Activated CD4-positive, alpha-beta T cell treated with anti-CD3 and anti-CD28 coated beads for 1 hour (primary cell): Measurements from ENCODE around the gene CENPB.
A peak's percentile ranks its signal among the peaks of the same experiment; 100 is the strongest.

Source experiments
- DNase-seq: peaks from one replicate; pipeline ENCODE4 v3.0.0-alpha.2; 2020

CENPB gene

DNA sequence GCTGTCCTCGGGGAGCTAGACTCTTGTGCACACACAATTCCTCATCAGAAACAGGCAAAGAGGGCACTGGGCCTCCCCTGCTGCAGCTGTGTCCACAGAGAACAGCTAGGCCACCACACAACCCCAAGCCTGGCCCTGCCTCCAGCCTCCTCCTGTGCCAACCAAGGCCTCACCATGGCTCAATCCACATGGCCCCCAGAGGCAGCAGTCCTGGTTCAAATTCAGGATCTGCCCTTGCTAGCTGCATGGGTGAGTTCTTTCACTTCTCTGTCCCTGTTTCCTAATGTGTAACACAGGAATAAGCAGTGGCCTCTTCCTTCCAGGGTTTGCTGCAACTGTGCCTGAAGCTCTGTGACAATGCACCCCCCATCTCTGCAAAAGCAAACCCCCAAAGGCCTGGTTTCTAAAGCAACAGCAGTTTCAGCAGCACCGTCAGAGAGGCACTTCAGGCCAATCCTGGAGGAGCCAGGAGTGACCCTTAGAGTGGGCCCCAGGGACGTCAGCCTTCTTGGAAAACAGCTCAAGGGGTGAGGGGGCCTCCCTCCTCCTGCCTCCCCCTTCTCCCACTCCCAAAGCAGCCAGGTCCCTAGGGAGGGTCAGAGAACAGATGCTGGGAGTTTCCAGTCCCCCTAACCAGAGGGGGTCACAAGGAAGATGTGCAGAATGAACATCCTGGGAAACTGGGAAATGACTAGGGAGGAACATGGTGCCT is 21.2 kb downstream of the CENPB start:
- no peak for DNase-seq

DNA sequence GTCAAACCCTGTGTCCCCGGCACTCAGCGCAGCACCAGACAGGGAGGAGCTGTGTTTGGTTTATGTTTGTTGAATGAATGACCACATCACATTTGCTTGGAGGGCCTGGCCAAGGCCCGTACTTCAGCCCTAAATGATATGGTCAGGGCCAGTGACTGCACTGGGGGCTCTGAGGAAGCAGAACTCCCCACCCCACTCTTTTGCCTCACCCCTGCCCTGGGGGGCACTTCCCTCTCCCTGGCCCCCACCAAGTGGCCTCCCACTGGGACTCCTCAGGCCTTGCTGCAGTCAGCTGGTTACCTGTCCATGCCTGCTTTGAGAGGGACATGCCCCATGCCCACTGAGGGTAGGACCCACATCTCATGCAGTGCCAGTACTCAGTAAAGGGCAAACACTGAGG is 21.9 kb downstream of the CENPB start:
- DNase-seq: no peak

DNA sequence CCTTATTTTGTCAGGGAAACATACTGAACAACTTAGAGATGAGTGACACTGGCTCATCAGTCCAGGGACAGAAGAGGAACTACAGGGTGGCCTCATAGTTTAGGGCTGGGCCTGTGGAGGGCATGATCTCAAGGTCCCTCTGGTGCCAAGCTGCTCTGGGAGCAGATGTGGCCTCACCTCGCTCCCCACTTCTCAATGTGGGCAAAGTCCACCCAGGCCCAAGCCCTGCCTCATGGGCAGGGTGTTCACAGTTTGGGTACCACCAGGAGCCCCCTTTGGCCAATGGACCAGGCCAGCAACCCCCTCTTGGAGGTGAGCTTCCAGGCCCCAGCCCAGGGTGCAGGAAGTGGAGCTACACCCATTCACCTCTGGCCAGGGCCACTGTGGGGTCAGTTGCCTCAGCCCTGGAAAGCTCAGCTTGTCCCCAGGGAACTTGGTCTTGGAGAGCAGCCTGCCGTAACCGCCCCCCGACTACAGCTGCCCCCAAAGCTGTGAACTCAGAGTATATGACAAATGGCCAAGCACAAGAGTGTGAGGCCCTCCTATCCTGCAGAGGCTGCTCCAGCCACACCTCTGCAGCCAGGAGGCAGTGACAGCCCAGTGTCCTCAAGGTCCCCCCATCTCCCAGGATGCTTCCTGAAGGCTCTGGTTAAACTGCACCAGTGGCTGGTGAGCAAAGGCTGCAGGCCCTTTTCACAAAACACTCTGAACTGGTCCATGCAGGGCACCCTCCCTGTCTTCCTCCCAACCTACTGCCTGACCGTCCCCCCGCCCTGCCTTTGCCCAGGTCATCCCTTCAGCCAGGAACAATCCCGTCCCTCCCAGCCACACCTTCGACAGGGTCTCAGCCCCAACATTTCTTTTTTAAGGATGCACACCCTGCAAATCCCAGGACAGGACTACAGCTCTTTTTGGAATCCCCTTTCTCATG is 22.6 kb downstream of the CENPB start:
- DNase-seq: no peak

DNA sequence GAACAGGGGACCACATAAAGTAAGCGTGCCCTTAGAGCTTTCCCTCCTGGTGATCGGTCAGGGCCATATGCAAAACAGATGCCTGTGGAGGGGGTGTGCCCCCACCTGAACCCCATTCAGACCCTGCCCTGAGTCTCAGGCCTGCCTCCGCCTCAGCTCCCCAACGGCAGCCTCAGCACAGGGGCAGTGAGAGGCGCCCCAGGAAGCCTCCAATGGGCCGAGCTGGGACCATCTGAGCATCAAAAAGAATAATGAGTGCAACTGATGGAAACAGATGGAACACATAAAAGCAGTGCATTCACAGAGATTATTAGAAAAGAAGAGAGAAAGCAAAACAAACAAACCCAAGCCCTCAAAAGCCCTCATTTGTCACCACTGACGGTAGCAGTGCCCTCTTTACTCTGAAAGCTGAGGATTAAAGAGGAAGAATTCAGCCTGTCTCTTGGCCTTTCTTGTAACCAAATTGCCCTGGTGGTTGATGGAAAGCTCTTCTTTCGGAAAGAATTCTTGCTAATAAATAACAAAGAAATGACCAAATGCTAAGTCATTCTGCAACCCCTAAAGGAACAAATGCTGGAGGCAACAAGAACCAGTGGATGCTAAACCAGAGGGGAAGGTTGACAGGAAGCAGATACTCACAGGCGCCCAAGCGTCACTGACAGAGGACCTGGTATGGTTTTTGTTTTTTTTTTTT is 25.7 kb downstream of the CENPB start:
- DNase-seq: no peak

DNA sequence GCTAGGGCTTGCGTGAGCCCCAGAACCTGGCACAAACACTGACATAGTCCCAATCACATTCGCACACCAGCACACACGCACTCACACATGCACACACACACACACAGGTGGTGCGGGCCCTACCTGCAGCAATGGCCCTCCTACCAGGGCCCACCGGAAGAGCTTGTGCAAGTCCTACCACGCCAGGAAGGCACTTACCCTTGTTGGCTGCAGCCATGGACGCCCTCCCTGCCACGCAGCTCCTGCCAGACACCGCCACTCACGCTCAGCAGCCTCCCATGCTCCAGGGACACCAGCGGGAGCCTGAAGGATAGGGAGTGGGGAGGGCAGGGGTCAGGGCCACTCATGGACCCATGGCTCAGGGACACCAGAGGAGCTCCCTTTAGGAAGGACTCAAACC is 26.7 kb downstream of the CENPB start:
- DNase-seq: no peak

DNA sequence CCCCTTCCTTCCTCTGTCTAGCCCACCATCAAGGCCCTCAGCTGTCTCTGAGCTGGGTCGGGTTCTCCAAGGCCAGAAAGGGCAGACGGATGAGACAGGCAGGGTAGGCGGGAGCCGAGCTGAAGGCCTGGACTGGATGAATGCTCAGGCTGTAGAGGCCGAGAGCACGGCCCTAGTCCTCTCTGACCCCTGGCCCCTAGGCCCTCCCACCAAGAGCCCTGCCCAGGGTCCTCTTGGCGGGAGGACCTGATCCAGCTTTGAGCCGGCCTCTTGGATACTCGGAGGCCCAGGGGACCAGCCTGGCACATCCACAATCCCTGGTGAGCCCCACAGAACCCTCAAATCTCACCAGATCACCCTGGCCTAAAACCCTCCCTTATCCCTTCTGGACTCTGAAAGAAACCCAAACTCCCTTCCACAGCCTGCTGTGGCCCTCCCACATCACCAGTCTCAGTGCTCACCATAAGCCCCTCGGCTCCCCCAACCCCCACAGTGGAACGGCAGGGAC is 27.2 kb downstream of the CENPB start:
- no peak for DNase-seq

DNA sequence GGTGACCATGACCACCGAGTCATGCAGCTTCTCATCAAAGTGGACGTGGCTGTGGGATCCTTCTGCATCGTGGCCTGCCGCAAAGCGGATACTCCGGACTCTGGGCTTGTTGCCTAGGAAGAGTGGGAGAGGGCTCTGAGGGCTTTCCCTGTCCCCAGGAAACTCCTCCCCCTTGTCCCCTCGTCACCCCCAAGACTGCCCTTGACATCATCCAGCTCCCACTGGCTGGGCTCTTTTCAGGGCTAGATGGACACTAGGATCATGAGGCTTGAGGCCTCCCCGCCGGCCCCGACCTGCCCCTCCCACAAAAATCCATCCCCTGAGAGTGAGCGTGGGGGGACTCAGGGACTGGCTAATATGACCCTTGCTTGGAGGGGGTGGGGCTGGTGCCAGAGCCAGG is 28.0 kb downstream of the CENPB start:
- DNase-seq: no peak

DNA sequence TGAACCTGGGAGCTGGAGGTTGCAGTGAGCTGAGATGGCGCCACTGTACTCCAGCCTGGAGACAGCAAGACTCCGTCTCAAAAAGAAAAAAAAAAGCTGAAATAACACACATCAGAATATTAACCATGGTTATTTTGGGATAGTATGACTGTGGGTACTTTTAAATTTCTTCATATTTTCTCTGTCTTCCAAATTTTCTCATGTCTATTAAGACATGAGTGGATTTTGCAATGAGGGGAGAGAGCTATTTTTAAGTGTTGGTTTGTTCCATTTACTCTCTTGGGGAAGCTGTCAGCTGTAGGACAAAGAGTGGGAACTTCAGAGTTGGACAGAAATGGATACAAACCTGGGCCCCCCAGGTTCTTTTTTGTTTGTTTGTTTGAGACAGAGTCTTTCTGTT is 29.3 kb downstream of the CENPB start:
- no peak for DNase-seq

DNA sequence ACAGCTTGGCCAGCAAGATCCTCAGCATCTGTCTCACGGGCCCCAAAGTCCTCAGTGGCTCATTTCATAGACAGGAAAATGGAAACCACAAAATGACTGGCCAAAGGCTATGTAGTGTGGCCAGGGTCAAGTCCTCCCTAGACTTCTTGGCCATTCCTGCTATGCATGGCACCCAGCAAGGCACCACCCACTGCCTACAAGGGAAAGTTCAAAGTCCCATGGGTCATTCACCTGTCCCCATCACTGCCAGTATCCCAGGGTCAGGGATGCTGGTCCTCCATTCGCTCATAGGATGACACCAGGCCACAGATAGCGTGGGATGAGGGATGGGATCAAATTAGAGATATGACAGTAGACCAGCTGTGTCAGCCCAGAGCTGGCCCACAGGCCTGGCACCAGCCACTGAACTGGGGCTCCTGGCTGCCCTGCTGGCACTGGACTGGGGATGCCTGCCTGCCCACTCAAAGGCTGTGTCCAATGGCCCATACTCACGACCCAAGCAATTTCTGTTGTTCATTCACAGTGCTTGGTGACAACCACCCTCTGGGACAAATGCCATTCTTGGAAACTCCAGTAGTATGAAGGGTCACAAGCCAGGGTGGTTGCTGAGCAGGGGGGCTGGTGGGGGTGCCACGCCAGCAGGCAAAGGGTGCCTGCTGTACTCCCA is 30.6 kb downstream of the CENPB start:
- DNase-seq: no peak

DNA sequence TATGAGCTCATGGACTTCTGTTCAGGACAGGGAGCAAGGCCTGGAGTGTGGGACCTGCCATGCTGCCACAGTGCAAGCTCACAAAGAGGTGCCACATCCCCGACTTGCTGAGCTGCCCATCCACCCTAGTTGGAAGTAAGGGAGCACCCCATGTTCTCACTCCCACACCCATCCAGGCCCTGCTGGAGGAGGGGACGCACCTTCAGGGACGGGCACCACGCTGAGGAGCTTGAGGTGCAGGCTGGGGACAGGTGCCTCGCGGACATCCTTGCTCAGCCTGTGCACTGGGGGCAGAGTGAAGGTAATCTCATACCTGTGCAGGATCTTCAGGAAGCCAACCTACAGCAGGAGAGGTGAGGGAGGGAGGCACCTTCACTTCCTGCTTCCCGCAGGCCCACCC is 31.3 kb downstream of the CENPB start:
- DNase-seq: no peak

DNA sequence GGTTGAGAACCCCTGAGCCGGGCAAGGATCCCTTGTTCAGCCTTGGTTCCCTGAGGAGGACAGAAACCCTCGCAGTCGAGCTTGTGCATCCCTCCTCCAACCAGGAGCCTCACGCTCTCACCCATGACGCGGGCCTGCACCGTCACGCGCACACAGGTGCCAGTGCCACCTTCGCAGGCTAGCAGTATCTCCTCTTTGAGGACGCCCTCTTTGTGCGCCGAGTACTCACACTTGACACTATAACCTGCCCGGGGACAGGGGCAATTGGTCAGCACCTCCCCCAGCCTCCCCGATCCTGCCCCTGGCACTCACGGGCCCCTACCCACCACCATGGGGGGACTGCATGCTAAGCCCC is 32.3 kb downstream of the CENPB start:
- no peak for DNase-seq

DNA sequence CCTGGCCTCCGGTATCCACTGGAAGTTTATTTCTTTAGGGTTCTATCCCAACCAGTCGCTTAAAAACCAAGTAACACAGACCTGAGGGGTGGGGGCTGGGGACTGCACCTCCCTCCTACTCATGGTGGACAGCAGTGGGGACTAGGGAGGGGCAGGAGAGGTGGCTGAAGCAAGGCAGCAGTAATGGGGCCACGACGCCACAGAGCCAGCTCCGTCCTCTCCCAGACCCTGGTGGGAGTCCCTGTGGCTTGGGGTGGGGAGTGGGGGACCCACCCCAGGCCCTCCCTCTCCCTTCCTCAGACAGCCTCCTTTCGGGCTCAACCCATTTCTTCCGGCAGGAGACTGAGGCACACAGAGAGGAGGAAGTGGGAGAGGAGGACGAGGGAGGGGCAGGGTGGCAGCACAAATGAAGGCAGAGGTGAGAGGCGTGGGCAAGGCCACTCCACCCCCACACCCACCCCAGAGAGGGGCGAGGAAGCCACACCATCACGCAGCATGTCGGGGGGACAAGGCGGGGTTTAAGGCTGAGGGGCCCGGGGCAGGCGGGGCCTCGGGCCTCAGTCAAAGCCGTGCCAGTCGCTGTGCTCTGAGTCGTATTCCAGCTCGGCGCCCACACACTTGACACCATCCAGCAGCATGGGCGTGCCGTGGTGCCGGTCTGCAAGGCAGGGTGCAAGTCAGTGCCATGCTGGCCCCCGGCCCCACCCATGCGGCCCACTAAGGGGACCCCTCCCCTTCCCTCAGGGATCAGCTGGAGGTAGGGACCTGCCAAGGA is 32.9 kb downstream of the CENPB start:
- no peak for DNase-seq

DNA sequence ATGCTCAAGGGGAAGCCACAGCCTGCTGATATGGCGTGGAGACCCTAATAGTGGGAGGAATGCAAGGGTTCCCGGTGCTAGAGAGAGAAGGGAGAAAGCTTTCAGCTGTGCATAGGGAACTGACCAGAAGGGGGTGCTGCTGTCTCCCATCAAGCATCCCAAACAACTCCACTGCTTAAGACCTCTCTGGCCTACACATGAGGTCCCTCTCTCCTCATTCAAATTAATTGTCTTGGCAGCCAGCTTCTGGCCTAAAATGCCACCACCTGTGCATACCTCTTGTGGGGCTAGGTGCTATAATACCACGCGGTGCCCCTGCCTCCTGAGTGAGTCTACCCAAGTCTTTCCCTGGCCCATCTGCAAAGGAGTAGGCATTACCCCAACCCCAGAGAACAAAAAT is 33.4 kb downstream of the CENPB start:
- DNase-seq: peak; percentile 34

DNA sequence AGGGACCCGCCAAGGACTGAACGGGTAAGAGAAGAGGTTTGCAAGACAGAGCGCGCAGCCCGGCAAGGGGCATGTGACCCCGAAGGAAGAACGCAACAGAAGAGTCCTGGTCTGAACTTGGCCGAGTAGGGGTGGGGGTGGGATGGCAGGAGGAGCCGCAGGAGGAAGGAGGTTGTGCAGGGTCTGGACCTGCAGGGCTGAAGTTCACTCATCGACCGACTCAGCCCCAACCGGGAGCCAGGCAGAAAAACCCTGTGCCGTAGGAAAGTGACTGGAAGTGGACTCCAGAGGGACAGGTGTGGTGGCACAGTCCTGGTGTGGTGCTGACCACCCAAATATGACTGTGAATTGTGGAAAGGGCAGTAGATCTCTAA is 34.2 kb downstream of the CENPB start:
- no peak for DNase-seq

DNA sequence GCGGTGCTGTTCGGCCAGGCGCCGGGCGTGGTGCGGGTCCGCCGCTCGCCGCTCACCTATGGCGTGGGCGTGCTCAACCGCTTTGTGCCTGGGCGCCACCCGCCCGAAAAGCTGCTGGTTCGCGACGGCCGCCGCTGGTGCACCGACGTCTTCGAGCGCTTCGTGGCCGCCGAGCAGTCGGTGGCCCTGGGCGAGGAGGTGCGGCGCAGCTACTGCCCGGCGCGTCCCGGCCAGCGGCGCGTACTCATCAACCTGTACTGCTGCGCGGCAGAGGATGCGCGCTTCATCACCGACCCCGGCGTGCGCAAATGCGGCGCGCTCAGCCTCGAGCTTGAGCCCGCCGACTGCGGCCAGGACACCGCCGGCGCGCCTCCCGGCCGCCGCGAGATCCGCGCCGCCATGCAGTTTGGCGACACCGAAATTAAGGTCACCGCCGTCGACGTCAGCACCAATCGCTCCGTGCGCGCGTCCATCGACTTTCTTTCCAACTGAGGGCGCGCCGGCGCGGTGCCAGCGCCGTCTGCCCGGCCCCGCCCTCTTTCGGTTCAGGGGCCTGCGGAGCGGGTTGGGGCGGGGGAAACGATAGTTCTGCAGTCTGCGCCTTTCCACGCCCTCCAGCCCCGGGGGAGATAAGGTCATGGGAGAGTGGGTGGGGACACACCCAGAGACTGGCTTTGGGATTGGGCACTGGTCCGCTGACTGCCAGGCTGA is 34.7 kb downstream of the CENPB start:
- peak; percentile 37 for DNase-seq

DNA sequence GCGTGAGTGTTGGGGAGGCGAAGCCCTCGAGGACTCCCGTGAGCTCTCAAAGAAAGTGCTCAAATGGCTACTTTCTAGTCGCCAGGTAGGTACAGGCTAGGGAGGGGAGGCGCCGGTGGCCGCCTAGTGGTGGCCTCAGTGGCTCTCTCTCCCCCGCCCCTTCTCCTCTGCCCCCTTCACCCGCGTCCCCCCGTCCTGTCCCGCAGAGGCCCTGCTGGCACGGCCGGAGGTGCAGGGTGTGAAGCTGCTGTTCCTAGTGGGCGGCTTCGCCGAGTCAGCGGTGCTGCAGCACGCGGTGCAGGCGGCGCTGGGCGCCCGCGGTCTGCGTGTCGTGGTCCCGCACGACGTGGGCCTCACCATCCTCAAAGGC is 35.2 kb downstream of the CENPB start:
- DNase-seq: no peak

DNA sequence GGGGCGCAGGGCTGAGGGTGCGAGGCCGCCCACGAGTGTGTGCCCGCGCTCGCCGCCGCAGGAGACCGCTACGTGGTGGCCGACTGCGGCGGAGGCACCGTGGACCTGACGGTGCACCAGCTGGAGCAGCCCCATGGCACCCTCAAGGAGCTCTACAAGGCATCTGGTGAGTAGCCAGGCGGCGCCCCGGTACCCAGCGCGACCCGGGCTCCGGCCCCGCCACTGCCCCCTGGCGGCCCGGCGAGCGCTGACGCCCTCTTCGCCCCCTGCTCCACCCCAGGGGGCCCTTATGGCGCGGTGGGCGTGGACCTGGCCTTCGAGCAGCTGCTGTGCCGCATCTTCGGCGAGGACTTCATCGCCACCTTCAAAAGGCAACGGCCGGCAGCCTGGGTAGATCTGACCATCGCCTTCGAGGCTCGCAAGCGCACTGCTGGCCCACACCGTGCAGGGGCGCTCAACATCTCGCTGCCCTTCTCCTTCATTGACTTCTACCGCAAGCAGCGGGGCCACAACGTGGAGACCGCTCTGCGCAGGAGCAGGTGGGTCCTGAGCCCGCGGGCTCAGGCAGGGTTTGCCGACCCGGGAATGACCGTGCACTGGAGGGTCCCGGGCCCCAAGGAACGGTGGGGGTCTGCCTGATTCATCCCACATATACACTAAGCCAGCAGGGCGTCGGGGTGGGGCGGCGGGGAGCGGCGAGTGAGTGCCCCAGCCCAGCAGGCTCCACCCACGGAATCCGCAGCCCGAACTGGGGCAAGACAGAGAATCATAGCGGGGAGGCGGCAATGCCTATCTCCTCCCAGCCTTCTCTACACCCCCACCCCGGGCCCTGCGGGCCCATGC is 36.6 kb downstream of the CENPB start:
- DNase-seq: no peak

DNA sequence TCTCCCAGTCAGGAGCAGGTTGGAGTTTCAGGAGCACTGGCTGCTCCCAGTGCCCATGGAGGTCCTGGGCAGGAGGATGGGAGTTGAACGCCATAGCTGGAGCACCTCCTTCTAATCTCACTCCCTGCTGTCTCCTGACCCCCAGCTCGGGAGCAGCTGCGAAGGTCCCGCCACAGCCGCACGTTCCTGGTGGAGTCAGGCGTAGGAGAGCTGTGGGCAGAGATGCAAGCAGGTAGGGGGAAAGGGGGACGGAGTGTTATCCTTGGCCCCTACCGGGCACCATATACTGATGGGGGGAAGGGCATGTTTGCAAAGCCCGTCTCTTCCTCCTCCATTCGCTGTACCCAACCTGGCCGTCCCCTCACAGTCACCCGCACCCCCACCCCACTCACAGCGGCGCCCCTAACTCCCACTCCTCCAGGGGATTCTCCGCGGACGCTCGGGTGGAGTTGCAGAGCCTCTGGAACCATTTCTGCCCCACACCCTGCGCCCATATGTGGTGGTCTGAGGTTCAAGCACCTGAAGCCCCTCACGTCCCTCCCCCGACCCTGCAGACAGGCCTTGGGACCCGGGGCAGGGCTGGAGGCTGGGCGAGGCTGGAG is 37.4 kb downstream of the CENPB start:
- DNase-seq: no peak

DNA sequence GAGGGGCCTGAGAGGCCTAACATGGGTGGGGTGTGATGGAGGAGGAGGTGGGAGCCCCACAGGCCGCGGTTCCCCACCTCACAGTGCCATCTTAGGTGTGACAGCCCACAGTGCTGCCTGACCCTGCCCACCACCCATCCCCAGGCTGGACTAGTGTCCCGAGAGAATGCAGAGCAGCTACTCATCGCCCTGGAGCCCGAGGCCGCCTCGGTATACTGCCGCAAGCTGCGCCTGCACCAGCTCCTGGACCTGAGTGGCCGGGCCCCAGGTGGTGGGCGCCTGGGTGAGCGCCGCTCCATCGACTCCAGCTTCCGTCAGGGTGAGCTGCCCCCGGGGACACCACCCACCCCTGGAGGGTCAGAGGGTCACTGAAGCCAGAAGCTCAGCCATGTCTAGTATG is 38.5 kb downstream of the CENPB start:
- no peak for DNase-seq

DNA sequence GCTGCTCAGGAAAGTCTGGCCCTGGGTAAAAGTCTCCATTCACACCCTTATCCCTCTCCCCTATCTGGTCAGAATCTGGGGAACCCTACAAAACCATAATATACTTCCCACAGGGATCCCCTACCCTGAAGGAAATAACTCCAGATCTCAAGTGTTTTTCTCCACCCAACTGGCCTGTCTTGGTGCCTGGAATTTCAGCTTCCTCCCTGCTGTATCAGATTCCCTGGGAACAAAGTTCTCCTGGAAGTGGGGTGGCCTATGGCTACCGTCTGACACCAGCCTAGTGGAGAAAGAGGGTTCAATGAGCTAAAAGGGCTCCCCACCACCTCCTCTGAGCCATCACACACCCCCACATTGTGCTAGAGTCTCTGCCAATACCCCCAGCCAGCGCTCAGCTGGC is 39.1 kb downstream of the CENPB start:
- DNase-seq: no peak
